NCI-H345 (cell line): ENCODE measurements around the gene MCUB.
A peak's percentile ranks its signal among the peaks of the same experiment; 100 is the strongest.
"Not testable (repeated sequence)": the region's sequence is repeated elsewhere in the genome, so short reads cannot be mapped to it uniquely, and the experiment has no call there.

ENCODE experiments used
- DNase-seq: peaks from one replicate; lab custom pipeline; 2025; lab: John Stamatoyannopoulos, UW

Gene MCUB, protein sequence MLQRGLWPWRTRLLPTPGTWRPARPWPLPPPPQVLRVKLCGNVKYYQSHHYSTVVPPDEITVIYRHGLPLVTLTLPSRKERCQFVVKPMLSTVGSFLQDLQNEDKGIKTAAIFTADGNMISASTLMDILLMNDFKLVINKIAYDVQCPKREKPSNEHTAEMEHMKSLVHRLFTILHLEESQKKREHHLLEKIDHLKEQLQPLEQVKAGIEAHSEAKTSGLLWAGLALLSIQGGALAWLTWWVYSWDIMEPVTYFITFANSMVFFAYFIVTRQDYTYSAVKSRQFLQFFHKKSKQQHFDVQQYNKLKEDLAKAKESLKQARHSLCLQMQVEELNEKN

DNA sequence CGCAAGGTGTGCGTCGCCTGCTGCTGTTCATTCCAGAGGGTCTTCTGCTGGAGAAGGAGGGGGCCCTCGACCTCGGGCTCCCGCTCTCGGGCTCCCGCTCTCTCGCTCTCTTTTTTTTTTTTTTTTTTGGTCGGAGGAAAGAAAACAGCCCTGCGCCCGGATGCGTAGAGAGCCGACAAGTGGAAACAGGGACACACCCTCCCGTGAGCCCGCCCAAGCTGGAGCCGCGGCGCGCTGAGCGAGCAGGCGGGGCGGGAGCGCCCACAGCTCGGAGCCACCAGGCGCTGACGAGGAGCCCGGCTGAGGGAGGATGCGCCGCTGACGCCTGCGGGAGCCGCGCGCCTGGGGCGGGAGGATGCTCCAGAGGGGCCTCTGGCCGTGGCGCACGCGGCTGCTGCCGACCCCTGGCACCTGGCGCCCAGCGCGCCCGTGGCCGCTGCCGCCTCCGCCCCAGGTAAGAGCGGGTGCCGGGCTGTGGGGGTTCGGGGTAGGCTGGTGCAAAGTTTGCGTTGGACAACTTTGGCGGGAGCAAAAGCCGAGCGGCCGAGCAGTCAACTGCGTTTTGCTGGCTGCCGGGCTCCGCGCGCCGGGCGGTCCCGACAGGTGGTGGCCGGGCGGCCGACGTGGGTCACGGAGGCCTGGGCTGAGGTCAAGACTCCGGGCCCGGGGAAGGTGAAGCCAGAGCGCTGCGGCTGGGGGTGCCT, at the start of gene MCUB:
Gene MCUB, plus strand, starts transcription at position 264 of the 704 bp plus-strand sequence. Its CDS starts 92 bp downstream, at position 356.
- DNase-seq, result peak; percentile 84

GRCh38 chr4:109510687-109511086, 49.4 kb upstream of the MCUB start:
- no peak for DNase-seq

DNA sequence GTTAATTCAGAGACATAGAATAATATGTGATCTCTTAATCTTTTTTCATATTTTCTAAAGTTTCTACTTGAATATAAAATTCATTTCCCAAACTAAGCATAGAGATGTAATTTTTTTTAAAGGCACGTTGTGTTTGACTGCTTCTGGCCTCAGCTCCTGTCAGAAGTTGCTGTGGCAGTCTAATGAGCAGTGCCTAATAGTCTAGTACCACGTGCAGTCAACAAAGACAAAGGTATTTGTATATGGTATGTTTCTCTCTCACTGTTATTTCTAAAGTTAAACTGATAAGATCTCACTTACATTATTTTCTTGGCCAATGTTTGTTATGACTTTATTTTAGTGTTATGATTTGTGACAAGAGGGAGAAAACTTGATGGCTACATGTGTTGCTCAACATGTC, 48.6 kb upstream of the MCUB start:
- DNase-seq, result no peak

GRCh38 chr4:109513368-109513767, 46.7 kb upstream of the MCUB start:
- DNase-seq, result not testable (repeated sequence)

- DNase-seq, result no peak
These were observed 27.9 kb upstream of the MCUB start for GRCh38 chr4:109532182-109532581.

DNA sequence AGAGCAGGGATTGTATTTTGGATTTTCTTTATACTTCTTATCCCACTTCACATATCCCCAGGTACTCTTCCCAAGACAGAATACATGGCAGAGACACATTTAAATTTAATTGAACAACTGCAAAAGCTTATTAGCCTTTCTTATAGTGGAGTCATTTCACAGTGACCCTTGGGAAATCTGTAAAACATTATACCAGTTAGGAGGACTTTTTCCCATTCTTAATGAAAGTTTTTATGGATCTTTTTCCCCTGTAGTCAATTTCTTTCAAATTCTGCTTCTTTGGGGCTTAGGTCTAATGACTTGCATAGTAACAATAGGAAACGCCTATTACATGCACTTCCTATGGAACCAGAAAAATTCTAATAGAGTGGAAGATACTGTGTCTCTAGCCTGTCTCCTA, 14.6 kb upstream of the MCUB start:
- DNase-seq, result no peak

GRCh38 chr4:109547394-109547793, 12.7 kb upstream of the MCUB start:
- no peak for DNase-seq

DNA sequence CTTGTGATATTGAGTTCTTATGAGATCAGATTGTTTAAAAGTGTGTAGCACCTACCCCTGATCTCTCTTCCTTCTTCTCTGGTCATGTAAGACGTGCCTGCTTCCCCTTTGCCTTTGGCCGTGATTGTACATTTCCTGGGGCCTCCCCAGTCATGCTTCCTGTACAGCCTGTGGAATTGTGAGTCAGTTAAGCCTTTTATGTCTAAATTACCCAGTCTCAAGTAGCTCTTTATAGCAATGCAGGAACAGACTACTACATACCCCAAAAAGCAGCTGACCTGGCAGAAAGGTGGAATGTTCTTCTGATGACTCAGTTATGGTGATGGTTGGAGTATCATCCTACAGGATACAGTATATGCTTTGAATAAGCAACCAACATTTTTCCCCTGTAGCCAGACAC, 11.4 kb upstream of the MCUB start:
- no peak for DNase-seq

GRCh38 chr4:109552237-109552636, 7.8 kb upstream of the MCUB start:
- no peak for DNase-seq

DNA sequence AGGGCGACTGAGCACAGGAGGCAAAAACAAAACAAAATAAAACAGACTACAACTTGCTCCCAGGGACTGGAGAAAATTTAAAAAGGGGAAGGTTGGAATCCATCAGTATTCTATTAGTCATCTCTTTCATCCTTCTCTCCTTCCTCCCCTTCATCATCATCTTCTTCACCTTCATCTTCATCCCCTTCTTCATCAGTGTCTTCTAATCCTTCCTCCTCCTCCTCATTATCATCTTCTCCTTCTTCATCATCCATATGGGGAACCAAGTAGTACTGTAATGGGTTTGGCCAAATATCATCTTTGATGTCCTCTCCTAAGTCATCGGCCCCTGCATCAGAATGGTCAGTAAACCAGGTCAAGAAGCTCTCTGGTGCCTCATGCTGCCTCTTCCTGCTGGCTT, 6.9 kb upstream of the MCUB start:
- no peak for DNase-seq

DNA sequence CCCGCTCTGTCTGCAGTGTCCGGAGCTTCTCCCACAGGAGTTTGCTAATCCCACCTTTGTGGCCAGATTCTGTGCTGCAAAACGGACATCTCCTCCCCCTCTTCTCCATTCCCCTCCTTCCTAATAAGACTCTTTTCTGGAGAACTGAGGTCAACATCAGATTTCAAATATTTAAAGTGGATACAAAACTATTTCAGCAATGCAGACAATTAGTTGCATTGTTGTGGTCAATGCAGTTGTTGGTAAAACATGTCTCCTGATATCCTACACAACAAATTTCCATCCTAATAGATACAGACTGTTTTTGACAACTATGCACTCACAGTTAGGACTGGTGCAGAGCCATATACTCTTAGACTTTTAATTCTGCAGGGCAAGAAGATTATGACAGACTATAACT, 5.1 kb upstream of the MCUB start:
- DNase-seq, result no peak

GRCh38 chr4:109557433-109557832, 2.6 kb upstream of the MCUB start:
- DNase-seq, result no peak

GRCh38 chr4:109558095-109558494, 2.0 kb upstream of the MCUB start:
- not testable (repeated sequence) for DNase-seq

- DNase-seq, result peak; percentile 40
These were observed 442 bp upstream of the MCUB start for GRCh38 chr4:109559625-109559982.

GRCh38 chr4:109560687-109561461, 828 bp downstream of the MCUB start:
- peak; percentile 9 for DNase-seq

GRCh38 chr4:109562457-109563239, 2.6 kb downstream of the MCUB start:
- DNase-seq, result peak; percentile 31

GRCh38 chr4:109571494-109571893, 11.4 kb downstream of the MCUB start:
- no peak for DNase-seq

- no peak for DNase-seq
These were observed 12.1 kb downstream of the MCUB start for GRCh38 chr4:109572154-109572553.

- DNase-seq, result no peak
These were observed 14.4 kb downstream of the MCUB start for GRCh38 chr4:109574443-109574850.

DNA sequence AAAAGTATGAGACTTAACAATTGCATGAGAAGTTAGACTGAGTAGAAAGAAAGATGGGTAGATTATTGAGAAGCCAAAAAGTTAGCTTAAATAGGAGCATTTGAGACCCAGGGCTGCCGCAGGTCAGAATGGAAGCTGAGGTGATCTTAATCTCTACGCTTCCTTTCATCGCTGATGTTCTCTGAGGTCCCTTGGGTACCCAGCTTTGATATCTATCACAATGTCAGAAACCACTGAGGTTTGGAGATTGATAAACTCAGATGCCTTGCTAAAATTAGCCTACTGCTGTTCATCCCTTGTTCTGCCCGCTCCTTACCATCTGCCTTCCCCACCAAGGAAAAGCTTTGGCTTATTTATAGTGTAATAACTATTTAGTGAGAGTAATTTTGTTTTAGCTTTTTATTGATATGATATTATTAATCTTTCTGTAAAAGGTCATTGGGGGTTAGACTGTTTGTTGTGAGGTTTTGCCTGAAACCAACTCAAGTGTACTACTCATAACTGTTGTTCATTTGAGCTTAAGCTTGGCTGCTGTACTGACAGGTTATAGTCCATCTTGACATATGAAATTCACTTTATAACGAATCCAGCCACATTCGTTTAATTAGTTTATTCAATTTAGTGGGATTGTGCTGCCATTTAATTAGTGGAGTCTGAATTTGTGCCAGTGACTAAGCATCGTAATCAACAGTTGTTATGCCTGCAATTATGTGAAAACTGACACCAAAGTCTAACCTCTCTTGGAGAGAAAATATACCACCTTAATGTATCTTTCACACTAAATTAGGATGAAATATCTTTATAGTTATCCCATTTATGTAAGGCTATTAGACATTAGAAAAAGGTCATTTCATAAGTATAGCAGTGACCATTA, 15.1 kb downstream of the MCUB start:
- DNase-seq, result no peak

DNA sequence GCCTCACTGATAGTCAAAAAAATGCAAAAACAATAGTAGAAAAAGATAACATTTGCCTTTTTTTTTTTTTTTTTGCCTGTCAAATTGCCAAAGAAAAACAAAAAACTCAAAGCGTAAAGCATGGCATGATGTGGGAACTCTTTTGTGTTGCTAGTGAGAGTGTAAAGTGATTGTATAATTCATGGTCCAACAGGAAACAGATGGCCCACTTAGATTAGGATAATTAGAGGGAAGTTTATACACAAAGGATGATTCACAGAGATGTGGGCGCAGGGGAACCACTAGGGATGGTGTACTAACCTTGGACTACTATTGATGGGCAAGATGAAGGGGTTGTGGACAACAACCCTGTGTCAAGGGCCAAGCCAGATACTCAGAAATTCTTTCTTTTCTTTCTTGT, 16.4 kb downstream of the MCUB start:
- peak; percentile 7 for DNase-seq
